ENCODE results near the gene YY1.
A peak's percentile ranks its signal among the peaks of the same experiment; 100 is the strongest.

Gene YY1

GRCh38 chr14:100283984-100284881, 45.3 kb downstream of the YY1 start:
- Histone ChIP-seq H3K9ac (ENCODE audit: low read depth, low read length) (no peak overlapping the region), H3K27ac (ENCODE audit: low read length) (no peak overlapping the region), H3K36me3 (ENCODE audit: insufficient read depth, low read length) (peaks cover 42% of the 10 kb centered on the region), H3K4me1 (ENCODE audit: insufficient read depth, low read length) (peaks cover 15% of the 10 kb centered on the region), H3K27me3 (ENCODE audit: insufficient read depth, low read length, poor library complexity) (no peaks in the 10 kb centered on the region), H2AFZ (ENCODE audit: low read depth, low read length) (no peak overlapping the region), H3K4me3 (ENCODE audit: low read depth in 1 of 2, low read length in 2 of 2) (no peak overlapping the region), H4K20me1 (ENCODE audit: insufficient read depth, low read length) (peaks cover 66% of the 10 kb centered on the region), H3K79me2 (ENCODE audit: insufficient read depth, low read length) (peaks cover 49% of the 10 kb centered on the region), H3K9me3 (ENCODE audit: insufficient read depth, low read length, severe bottlenecking) (no peaks in the 10 kb centered on the region), H3K4me2 (ENCODE audit: insufficient read depth, low read length) (no peak overlapping the region)
- ATAC-seq (ENCODE audit: insufficient read depth, low read depth) (no peak), DNase-seq (no peak)
- peak; percentile 2 for TF ChIP-seq CTCF (IDR thresholded peaks at IDR 0.05; ENCODE audit: borderline replicate concordance, extremely low read depth, low read length, poor library complexity, severe bottlenecking)
- no peak for TF ChIP-seq EZH2 (IDR thresholded peaks at IDR 0.05; ENCODE audit: borderline replicate concordance, low read depth, low read length, severe bottlenecking)

GRCh38 chr14:100285021-100285912, 46.3 kb downstream of the YY1 start:
- H2AFZ ChIP-seq (ENCODE audit: low read depth, low read length), result peak overlapping the region; percentile 89
- no peaks in the 10 kb centered on the region for H3K27me3 ChIP-seq (ENCODE audit: insufficient read depth, low read length, poor library complexity)
- H3K9ac ChIP-seq (ENCODE audit: low read depth, low read length), result peak overlapping the region; percentile 87
- peak; percentile 79 for DNase-seq
- H3K4me3 ChIP-seq (ENCODE audit: low read depth in 1 of 2, low read length in 2 of 2), result peak overlapping the region; percentile 28 to 63; a peak in 3 of 4 replicates
- peak; percentile 86 for ATAC-seq (ENCODE audit: insufficient read depth, low read depth)
- H3K36me3 ChIP-seq (ENCODE audit: insufficient read depth, low read length), result peaks cover 40% of the 10 kb centered on the region
- peaks cover 64% of the 10 kb centered on the region for H4K20me1 ChIP-seq (ENCODE audit: insufficient read depth, low read length)
- peak overlapping the region; percentile 73 for H3K27ac ChIP-seq (ENCODE audit: low read length)
- no peaks in the 10 kb centered on the region for H3K9me3 ChIP-seq (ENCODE audit: insufficient read depth, low read length, severe bottlenecking)
- peaks cover 15% of the 10 kb centered on the region for H3K4me1 ChIP-seq (ENCODE audit: insufficient read depth, low read length)
- peaks cover 39% of the 10 kb centered on the region for H3K79me2 ChIP-seq (ENCODE audit: insufficient read depth, low read length)
- H3K4me2 ChIP-seq (ENCODE audit: insufficient read depth, low read length), result peak overlapping the region; percentile 74
- no peak for TF ChIP-seq EZH2 (IDR thresholded peaks at IDR 0.05; ENCODE audit: borderline replicate concordance, low read depth, low read length, severe bottlenecking)
- TF ChIP-seq CTCF (IDR thresholded peaks at IDR 0.05; ENCODE audit: borderline replicate concordance, extremely low read depth, low read length, poor library complexity, severe bottlenecking), result peak; percentile 84

- H3K4me1 ChIP-seq (ENCODE audit: insufficient read depth, low read length), result peaks cover 15% of the 10 kb centered on the region
- peak overlapping the region; percentile 87 for H3K9ac ChIP-seq (ENCODE audit: low read depth, low read length)
- peak overlapping the region; percentile 28 to 63; a peak in 3 of 4 replicates for H3K4me3 ChIP-seq (ENCODE audit: low read depth in 1 of 2, low read length in 2 of 2)
- peaks cover 66% of the 10 kb centered on the region for H4K20me1 ChIP-seq (ENCODE audit: insufficient read depth, low read length)
- H3K27me3 ChIP-seq (ENCODE audit: insufficient read depth, low read length, poor library complexity), result no peaks in the 10 kb centered on the region
- no peak for TF ChIP-seq EZH2 (IDR thresholded peaks at IDR 0.05; ENCODE audit: borderline replicate concordance, low read depth, low read length, severe bottlenecking)
- TF ChIP-seq CTCF (IDR thresholded peaks at IDR 0.05; ENCODE audit: borderline replicate concordance, extremely low read depth, low read length, poor library complexity, severe bottlenecking), result no peak
- peak overlapping the region; percentile 74 for H3K4me2 ChIP-seq (ENCODE audit: insufficient read depth, low read length)
- peak overlapping the region; percentile 73 for H3K27ac ChIP-seq (ENCODE audit: low read length)
- DNase-seq (no peak), ATAC-seq (ENCODE audit: insufficient read depth, low read depth) (no peak)
- H2AFZ ChIP-seq (ENCODE audit: low read depth, low read length), result no peak overlapping the region
- H3K9me3 ChIP-seq (ENCODE audit: insufficient read depth, low read length, severe bottlenecking), result no peaks in the 10 kb centered on the region
- H3K79me2 ChIP-seq (ENCODE audit: insufficient read depth, low read length), result peaks cover 34% of the 10 kb centered on the region
- H3K36me3 ChIP-seq (ENCODE audit: insufficient read depth, low read length), result peaks cover 41% of the 10 kb centered on the region
Measured at GRCh38 chr14:100285913-100286400, 47.0 kb downstream of the YY1 start.
